ENCODE data around the gene FAAP100.

Gene FAAP100

GRCh38 chr17:81566461-81567126 lies 14.4 kb upstream of the FAAP100 start:
- TF ChIP-seq CTCF (conservative IDR thresholded peaks at IDR 0.05) = no peak
- H3K27ac ChIP-seq = peak overlapping the region; percentile 87

GRCh38 chr17:81565231-81565630 lies 13.1 kb upstream of the FAAP100 start:
- peak overlapping the region; percentile 87 for H3K27ac ChIP-seq
- TF ChIP-seq CTCF (conservative IDR thresholded peaks at IDR 0.05) = no peak

- peak overlapping the region; percentile 87 for H3K27ac ChIP-seq
- no peak for TF ChIP-seq CTCF (conservative IDR thresholded peaks at IDR 0.05)
Observed at GRCh38 chr17:81564778-81565177, 12.6 kb upstream of the FAAP100 start.

- H3K27ac ChIP-seq = peak overlapping the region; percentile 87
- TF ChIP-seq CTCF (conservative IDR thresholded peaks at IDR 0.05) = no peak
Observed at GRCh38 chr17:81563861-81564586, 11.9 kb upstream of the FAAP100 start.

- no peak overlapping the region for H3K27ac ChIP-seq
- TF ChIP-seq CTCF (conservative IDR thresholded peaks at IDR 0.05) = no peak
Observed at GRCh38 chr17:81561494-81561885, 9.3 kb upstream of the FAAP100 start.

- peak; percentile 26 for TF ChIP-seq CTCF (conservative IDR thresholded peaks at IDR 0.05)
- H3K27ac ChIP-seq = no peak overlapping the region
Observed at GRCh38 chr17:81558941-81559806, 7.0 kb upstream of the FAAP100 start.

- no peak overlapping the region for H3K27ac ChIP-seq
- no peak for TF ChIP-seq CTCF (conservative IDR thresholded peaks at IDR 0.05)
Observed at GRCh38 chr17:81558115-81558468, 5.9 kb upstream of the FAAP100 start.

All from VCaP (cell line).